ENCODE data around the gene CD7.

Gene CD7

GRCh38 chr17:82277851-82278250 is 39.6 kb downstream of the CD7 start:
- no peak for DNase-seq

- DNase-seq: no peak
Measured at GRCh38 chr17:82276938-82277337, 40.5 kb downstream of the CD7 start.

GRCh38 chr17:82275326-82275725 is 42.1 kb downstream of the CD7 start:
- DNase-seq: no peak

GRCh38 chr17:82274134-82275020 is 43.0 kb downstream of the CD7 start:
- no peak for DNase-seq

- peak; percentile 91 for DNase-seq
Measured at GRCh38 chr17:82273327-82274133, 43.9 kb downstream of the CD7 start, which contains the start of gene CSNK1D. CSNK1D (minus strand) TSS chr17:82273700; CDS start chr17:82273381, 319 bp downstream.

GRCh38 chr17:82272495-82273326 is 44.7 kb downstream of the CD7 start:
- DNase-seq: peak; percentile 40

- no peak for DNase-seq
Measured at GRCh38 chr17:82271401-82271800, 46.0 kb downstream of the CD7 start.

- DNase-seq: no peak
Measured at GRCh38 chr17:82270651-82271050, 46.8 kb downstream of the CD7 start.

GRCh38 chr17:82269882-82270500 is 47.4 kb downstream of the CD7 start:
- no peak for DNase-seq

- no peak for DNase-seq
Measured at GRCh38 chr17:82269138-82269881, 48.1 kb downstream of the CD7 start.

- peak; percentile 71 for DNase-seq
Measured at GRCh38 chr17:82267575-82268379, 49.6 kb downstream of the CD7 start.

GRCh38 chr17:82266142-82266541 is 51.3 kb downstream of the CD7 start:
- no peak for DNase-seq
